ENCODE measurements around the gene ZNF630.
"Not testable (repeated sequence)": the region's sequence is repeated elsewhere in the genome, so short reads cannot be mapped to it uniquely, and the experiment has no call there.

DNA sequence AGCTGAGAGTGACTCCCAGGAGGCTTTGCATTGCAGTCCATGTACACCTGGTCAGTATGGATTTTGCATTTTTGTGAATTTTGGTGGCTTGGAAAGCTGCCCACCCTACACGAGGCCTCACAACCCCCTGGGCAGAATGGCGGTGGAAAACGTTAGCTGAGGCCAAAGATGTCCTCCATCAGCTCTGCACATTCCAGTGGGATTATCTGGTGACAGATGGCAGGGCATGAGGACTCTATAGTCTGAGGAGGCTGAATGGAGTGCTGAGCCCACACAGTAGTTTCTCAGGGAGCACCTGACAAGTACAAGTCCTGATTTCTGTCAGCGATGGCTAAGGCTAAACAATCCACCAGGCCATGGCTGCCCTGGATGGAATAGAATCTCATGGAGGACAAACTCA is 43.9 kb downstream of the ZNF630 start:
- TF ChIP-seq CTCF (IDR thresholded peaks at IDR 0.05; ENCODE audit: borderline replicate concordance, extremely low read depth, low read length, poor library complexity, severe bottlenecking); EZH2 (IDR thresholded peaks at IDR 0.05; ENCODE audit: borderline replicate concordance, low read depth, low read length, severe bottlenecking): not testable (repeated sequence)

Measured in DND-41 (cell line).